Loucy (cell line): ENCODE measurements around the gene PRRX1.

Source experiments
- EZH2phosphoT487 ChIP-seq: fragments of 200-600 bp; IDR thresholded peaks from 2 replicates; pipeline ENCODE4 v1.6.1; 2018; ENCODE audit warnings: antibody characterized with exemption, mild to moderate bottlenecking, moderate library complexity, borderline replicate concordance
- TF ChIP-seq, protein P1 (sequence below): fragments of 200-600 bp; sonication (generic); conservative IDR thresholded peaks from 2 replicates; pipeline ENCODE4 v1.5.1; 2014; ENCODE audit warnings: mild to moderate bottlenecking, antibody characterized with exemption, low read length

- TF ChIP-seq, protein P1, sequence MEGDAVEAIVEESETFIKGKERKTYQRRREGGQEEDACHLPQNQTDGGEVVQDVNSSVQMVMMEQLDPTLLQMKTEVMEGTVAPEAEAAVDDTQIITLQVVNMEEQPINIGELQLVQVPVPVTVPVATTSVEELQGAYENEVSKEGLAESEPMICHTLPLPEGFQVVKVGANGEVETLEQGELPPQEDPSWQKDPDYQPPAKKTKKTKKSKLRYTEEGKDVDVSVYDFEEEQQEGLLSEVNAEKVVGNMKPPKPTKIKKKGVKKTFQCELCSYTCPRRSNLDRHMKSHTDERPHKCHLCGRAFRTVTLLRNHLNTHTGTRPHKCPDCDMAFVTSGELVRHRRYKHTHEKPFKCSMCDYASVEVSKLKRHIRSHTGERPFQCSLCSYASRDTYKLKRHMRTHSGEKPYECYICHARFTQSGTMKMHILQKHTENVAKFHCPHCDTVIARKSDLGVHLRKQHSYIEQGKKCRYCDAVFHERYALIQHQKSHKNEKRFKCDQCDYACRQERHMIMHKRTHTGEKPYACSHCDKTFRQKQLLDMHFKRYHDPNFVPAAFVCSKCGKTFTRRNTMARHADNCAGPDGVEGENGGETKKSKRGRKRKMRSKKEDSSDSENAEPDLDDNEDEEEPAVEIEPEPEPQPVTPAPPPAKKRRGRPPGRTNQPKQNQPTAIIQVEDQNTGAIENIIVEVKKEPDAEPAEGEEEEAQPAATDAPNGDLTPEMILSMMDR = no peak
- TF ChIP-seq EZH2phosphoT487 = no peak
Measured at GRCh38 chr1:170691258-170691657, 27.3 kb downstream of the PRRX1 start.
